ENCODE measurements around the gene FKBP3. TPM values are rescaled to one million over a fixed set of nuclear protein-coding genes. Genes with fewer than 3 reads are reported as not detected.

The FKBP3 gene
- total and polyA plus RNA-seq, 2 of the 4 experiments (the other 2 are of a cell fraction) = 8.6 to 45.3 TPM

- no peak overlapping the region for H2BK20ac ChIP-seq (ENCODE audit: low read depth, low read length)
- peak; percentile 40; the same call in 1 of the 2 replicates for TF ChIP-seq NFE2L2 (IDR thresholded peaks at IDR 0.05; ENCODE audit: low read depth, low read length)
- no peak for TF ChIP-seq MXI1 (IDR thresholded peaks at IDR 0.05; ENCODE audit: borderline replicate concordance, low read depth, low read length)
- H4K8ac ChIP-seq (ENCODE audit: low read depth in 2 of 2, low read length in 2 of 2) = no peak overlapping the region
- H3K9me1 ChIP-seq (ENCODE audit: insufficient read depth, low read length) = peaks cover 6% of the 10 kb centered on the region; the same call in 1 of the 2 replicates
- no TSS peak for BruUV-seq (replicated peaks)
- H4K91ac ChIP-seq (ENCODE audit: insufficient read depth, low read depth, low read length) = no peak overlapping the region
- H3K79me1 ChIP-seq (ENCODE audit: low read depth in 1 of 2, low read length in 2 of 2) = peaks cover 2 to 3% of the 10 kb centered on the region in 2 experiments; a peak in 3 of 4 replicates
- H2AFZ ChIP-seq (replicated peaks; ENCODE audit: low read length, poor library complexity) = no peak overlapping the region
- H3K9ac ChIP-seq (ENCODE audit: low read depth, low read length) = no peak overlapping the region
- intact Hi-C loops (cut with micrococcal nuclease) (no loop called here), in situ Hi-C loops (cut with MboI; ENCODE audit: low sequenced_read_pairs) (no loop called here), dilution Hi-C loops (cut with HindIII; ENCODE audit: low sequenced_read_pairs, unreplicated experiment) (no loop called here)
- no peaks in the 10 kb centered on the region for H4K20me1 ChIP-seq (ENCODE audit: insufficient read depth, low read length)
- no peak overlapping the region for H3K23ac ChIP-seq (ENCODE audit: low read depth, low read length)
- DNase-seq (no peak), ATAC-seq (ENCODE audit: low read depth) (no peak)
- no peak overlapping the region for H2BK120ac ChIP-seq (ENCODE audit: low read depth, low read length)
- no peak overlapping the region for H2AK9ac ChIP-seq (replicated peaks; ENCODE audit: low read depth, low read length, poor library complexity)
- no peaks in the 10 kb centered on the region for H3K9me3 ChIP-seq (ENCODE audit: control insufficient read depth, insufficient read depth, low read length)
- no peak overlapping the region for H3K56ac ChIP-seq (ENCODE audit: extremely low read depth, insufficient read depth, low read length)
- no CpG with 5 or more reads among the region's 3 CpGs for WGBS, 2 experiments (ENCODE audit: extremely low coverage in 2 of 2, insufficient read length in 1 of 2)
- H2BK5ac ChIP-seq (ENCODE audit: low read depth, low read length, poor library complexity, severe bottlenecking) = no peak overlapping the region
- no peak overlapping the region for H3K4me2 ChIP-seq (ENCODE audit: low read depth, low read length)
- ChIA-PET POLR2A (ENCODE audit: unreplicated experiment) (no interaction called here), CTCF (no interaction called here)
- no peaks in the 10 kb centered on the region for H3K4me1 ChIP-seq (ENCODE audit: control insufficient read depth, insufficient read depth, low read length)
- no peaks in the 10 kb centered on the region for H3K27me3 ChIP-seq (ENCODE audit: control insufficient read depth, insufficient read depth, low read length)
- H3K18ac ChIP-seq (ENCODE audit: low read depth, low read length) = no peak overlapping the region
- no peak overlapping the region for H2AK5ac ChIP-seq (ENCODE audit: low read depth, low read length)
- no peak overlapping the region for H2BK15ac ChIP-seq (ENCODE audit: low read depth, low read length)
- no peak overlapping the region for H3K4me3 ChIP-seq (ENCODE audit: insufficient read depth, low read depth, low read length)
- H3K4ac ChIP-seq (ENCODE audit: low read depth, low read length) = no peak overlapping the region
- no peak overlapping the region for H4K5ac ChIP-seq (ENCODE audit: low read depth, low read length)
- H3K27ac ChIP-seq (ENCODE audit: insufficient read depth, low read length) = no peak overlapping the region
- no peaks in the 10 kb centered on the region for H3K36me3 ChIP-seq (ENCODE audit: control insufficient read depth, insufficient read depth, low read length)
- H3K14ac ChIP-seq (replicated peaks; ENCODE audit: low read depth, low read length) = no peak overlapping the region
These were observed 15.3 kb upstream of the FKBP3 start for GRCh38 chr14:45149602-45150001.
